GM12891 (cell line): ENCODE results near the gene ST7.

ENCODE experiments used
- POLR2AphosphoS5 ChIP-seq: IDR thresholded peaks from 2 replicates; pipeline ENCODE4 v1.6.1; 2011; ENCODE audit warnings: low read depth, low read length, control low read depth
- SPI1 ChIP-seq: IDR thresholded peaks from 2 replicates; pipeline ENCODE4 v1.6.1; 2011; ENCODE audit warnings: low read depth, low read length, control low read depth
- TAF1 ChIP-seq: IDR thresholded peaks from 2 replicates; pipeline ENCODE4 v1.6.1; 2011; ENCODE audit warnings: low read depth, low read length, control low read depth

- no peak for TF ChIP-seq POLR2AphosphoS5
- no peak for TF ChIP-seq TAF1
- TF ChIP-seq SPI1, result no peak
These were observed 258.3 kb downstream of the ST7 start for GRCh38 chr7:117211614-117212013.
